ENCODE data around the gene GGT1.
"Not testable (repeated sequence)": the region's sequence is repeated elsewhere in the genome, so short reads cannot be mapped to it uniquely, and the experiment has no call there.

The GGT1 gene

DNA sequence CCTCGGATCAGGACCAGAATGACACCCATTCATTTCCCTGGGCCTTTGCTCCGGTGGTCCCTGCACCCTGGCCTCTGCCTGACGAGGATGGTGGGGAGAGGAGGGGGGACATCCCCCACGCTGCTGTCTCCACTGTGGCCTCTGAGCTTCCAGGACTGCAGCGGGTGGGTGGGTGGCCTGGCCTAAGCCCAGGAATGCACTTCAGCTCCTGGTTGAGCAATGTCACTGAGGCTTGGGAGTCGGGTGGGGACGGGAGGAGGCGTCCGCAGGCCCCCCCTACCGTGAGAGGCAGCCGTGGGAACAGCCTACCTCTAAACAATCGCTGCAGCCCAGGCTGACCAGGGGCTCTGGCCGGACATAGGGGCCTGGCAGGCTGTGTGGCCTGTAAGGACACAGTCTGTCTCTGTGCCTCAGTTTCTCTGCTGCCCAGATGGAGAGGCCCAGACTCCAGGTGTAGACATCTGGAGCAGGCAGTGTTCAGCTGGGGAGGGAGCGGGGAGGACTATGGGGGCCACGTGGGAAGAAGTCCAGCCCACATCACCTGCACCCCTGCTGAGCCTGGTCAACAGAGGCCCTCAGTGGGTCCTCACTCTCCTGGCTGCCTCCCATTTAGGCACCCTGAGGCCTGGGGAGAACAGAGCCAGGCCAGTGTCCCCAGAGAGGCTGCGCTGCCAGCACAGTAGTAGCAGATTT lies 28.6 kb downstream of the GGT1 start:
- not testable (repeated sequence) for H3K9ac ChIP-seq (ENCODE audit: low read depth, low read length)

DNA sequence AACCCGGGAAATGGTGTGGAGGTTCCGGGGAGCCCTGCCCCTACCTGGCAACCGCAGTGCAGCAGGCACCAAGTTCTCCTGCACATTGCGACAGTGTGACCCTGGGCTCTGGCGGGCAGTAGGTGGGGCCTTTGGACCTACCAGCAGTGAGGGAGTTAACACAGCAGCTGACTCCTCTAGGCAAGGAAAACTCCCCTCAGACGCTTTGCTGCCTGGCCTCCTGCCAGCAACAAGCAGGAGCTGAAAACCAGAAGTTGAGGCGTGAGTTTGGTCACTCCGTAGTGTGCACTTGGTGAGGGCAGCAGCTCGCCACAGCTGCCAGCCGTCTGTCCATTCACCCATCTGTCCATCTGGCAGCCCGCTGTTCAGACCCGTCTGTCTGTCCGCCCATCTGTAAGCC lies 29.6 kb downstream of the GGT1 start:
- H3K4me1 ChIP-seq (ENCODE audit: insufficient read depth, low read length), result peaks cover 13% of the 10 kb centered on the region; the same call in 1 of the 2 replicates
- H3K9me3 ChIP-seq (ENCODE audit: control insufficient read depth, insufficient read depth, low read length); H3K9ac ChIP-seq (ENCODE audit: low read depth, low read length); H3K36me3 ChIP-seq (ENCODE audit: insufficient read depth, low read length): not testable (repeated sequence)

More for the DNA sequence above, 28.6 kb downstream of the GGT1 start:
- not testable (repeated sequence) for H3K36me3 ChIP-seq (ENCODE audit: insufficient read depth, low read length); H3K9me3 ChIP-seq (ENCODE audit: control insufficient read depth, insufficient read depth, low read length)
- peaks cover 13% of the 10 kb centered on the region; the same call in 1 of the 2 replicates for H3K4me1 ChIP-seq (ENCODE audit: insufficient read depth, low read length)

DNA sequence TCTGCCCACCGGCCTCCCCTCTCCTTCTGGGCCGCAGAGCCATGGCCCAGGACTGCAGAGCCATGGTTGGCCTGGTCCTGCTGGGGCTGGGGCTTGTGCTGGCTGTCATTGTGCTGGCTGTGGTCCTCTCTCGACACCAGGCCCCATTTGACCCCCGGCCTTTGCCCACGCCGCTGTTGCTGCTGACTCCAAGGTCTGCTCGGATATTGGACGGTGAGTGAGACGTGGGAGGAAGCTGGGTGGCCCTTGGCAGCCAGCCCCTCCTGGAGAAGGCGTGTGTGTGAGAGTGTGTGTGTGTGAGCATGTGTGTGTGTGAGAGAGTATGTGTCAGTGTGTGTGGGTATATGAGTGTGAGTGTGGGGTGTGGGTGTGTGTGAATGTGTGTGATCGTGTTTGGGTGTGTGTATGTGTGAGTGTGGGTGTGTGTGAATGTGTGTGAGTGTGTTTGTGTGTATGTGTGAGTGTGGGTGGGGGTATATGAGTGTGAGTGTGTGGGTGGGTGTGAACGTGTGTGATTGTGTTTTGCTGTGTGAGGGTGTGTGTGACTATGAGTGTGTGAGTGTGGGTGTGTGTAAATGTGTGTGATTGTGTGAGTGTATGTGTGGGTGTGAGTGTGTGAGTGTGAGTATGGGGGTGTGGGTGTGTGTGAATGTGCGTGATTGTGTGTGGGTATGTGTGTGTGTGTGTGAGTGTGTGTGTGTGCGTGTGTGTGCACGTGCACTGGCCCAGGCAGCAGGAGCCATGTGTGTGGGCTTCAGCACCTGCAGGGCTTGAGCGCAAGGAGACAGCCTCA lies 30.4 kb downstream of the GGT1 start:
- not testable (repeated sequence) for H3K9ac ChIP-seq (ENCODE audit: low read depth, low read length); H3K9me3 ChIP-seq (ENCODE audit: control insufficient read depth, insufficient read depth, low read length); H3K36me3 ChIP-seq (ENCODE audit: insufficient read depth, low read length)
- peaks cover 13% of the 10 kb centered on the region; the same call in 1 of the 2 replicates for H3K4me1 ChIP-seq (ENCODE audit: insufficient read depth, low read length)

DNA sequence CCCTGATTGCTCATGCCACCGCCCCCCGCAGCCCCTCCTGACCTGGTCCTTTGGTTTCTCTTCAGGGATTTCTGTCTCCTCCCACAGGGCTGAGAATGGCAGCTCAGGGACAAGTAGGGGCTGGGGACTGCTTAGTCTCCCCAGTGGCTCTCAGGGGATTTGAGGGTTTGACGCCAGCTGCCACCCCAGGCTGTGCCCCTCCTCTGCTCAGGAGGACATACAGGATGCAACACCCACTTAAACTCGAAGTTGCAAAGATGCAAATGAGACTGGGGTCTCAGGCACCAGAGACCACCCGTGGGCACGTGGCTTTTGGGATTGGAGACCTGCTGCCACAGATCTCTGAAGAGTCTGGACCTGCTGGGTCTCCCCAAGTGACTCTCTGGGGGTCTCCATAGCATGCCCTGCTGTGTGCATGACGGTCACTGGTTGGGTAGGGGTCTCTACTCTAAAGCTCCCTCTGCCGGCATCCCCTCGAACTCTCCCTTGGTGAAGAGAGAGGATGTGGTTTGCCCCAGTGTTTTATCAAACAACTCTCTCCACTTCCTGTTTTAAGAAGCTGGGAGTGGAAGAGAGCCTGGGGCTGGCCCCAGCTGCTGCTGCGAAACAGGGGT lies 31.9 kb downstream of the GGT1 start:
- not testable (repeated sequence) for H3K9ac ChIP-seq (ENCODE audit: low read depth, low read length); H3K9me3 ChIP-seq (ENCODE audit: control insufficient read depth, insufficient read depth, low read length); H3K36me3 ChIP-seq (ENCODE audit: insufficient read depth, low read length)
- H3K4me1 ChIP-seq (ENCODE audit: insufficient read depth, low read length), result peaks cover 13% of the 10 kb centered on the region; the same call in 1 of the 2 replicates

DNA sequence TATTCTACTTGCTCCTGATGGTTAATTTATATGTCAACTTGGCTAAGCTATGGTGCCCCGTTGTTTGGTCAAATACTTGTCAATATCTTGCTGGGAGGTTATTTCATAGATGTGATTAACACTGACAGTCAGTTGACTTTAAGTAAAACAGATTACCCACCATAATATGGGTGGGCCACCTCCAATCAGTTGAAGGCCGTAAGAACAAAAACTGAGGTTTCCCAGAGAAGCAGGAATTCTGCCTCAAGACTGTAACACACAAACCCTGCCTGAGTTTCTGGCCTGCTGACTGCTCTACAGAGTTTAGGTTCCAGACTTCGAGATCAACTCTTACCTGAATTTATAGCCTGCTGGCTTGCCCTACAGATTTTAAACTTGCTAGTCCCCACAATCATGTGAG lies 33.5 kb downstream of the GGT1 start:
- not testable (repeated sequence) for H3K36me3 ChIP-seq (ENCODE audit: insufficient read depth, low read length); H3K9ac ChIP-seq (ENCODE audit: low read depth, low read length); H3K4me1 ChIP-seq (ENCODE audit: insufficient read depth, low read length); H3K9me3 ChIP-seq (ENCODE audit: control insufficient read depth, insufficient read depth, low read length)

DNA sequence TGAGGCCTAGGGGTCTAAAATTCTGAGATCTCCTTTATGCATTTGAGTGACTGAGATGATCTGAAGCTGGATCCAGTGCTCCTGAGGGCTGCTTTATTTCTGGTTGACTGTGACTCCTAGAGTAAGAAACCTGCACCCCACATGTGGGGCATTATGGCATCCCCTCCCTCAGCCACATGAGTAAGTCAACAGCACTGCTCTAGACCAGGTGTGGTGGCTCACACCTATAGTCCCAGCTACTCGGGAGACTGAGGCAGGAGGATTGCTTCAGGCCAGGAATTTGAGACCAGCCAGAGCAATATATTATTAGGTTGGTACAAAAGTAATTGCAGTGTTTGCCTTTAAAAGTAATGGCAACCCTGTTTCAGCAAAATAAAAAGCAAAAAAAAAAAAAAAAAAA lies 39.3 kb downstream of the GGT1 start:
- not testable (repeated sequence) for H3K9me3 ChIP-seq (ENCODE audit: control insufficient read depth, insufficient read depth, low read length); H3K4me1 ChIP-seq (ENCODE audit: insufficient read depth, low read length); H3K9ac ChIP-seq (ENCODE audit: low read depth, low read length); H3K36me3 ChIP-seq (ENCODE audit: insufficient read depth, low read length)

DNA sequence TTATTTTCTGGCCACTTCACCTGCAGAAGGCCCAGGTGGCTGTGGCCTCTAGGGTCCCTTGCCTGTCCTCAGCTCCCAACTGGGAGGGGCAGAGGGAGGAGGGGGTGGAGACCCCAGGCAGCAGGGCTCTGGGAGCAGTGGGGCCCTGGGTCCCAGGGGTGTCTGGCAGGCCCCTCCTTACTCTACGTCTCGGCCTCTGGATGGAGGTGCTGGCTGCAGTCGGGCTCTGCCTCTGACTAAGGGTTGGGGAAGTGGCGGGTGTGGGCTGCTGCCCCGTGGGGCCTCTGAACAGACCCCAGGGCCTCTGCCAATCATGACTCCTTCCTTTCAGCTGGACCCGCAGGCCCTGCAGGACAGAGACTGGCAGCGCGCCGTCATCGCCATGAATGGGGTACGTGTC lies 41.4 kb downstream of the GGT1 start:
- not testable (repeated sequence) for H3K9ac ChIP-seq (ENCODE audit: low read depth, low read length); H3K9me3 ChIP-seq (ENCODE audit: control insufficient read depth, insufficient read depth, low read length); H3K4me1 ChIP-seq (ENCODE audit: insufficient read depth, low read length); H3K36me3 ChIP-seq (ENCODE audit: insufficient read depth, low read length)

DNA sequence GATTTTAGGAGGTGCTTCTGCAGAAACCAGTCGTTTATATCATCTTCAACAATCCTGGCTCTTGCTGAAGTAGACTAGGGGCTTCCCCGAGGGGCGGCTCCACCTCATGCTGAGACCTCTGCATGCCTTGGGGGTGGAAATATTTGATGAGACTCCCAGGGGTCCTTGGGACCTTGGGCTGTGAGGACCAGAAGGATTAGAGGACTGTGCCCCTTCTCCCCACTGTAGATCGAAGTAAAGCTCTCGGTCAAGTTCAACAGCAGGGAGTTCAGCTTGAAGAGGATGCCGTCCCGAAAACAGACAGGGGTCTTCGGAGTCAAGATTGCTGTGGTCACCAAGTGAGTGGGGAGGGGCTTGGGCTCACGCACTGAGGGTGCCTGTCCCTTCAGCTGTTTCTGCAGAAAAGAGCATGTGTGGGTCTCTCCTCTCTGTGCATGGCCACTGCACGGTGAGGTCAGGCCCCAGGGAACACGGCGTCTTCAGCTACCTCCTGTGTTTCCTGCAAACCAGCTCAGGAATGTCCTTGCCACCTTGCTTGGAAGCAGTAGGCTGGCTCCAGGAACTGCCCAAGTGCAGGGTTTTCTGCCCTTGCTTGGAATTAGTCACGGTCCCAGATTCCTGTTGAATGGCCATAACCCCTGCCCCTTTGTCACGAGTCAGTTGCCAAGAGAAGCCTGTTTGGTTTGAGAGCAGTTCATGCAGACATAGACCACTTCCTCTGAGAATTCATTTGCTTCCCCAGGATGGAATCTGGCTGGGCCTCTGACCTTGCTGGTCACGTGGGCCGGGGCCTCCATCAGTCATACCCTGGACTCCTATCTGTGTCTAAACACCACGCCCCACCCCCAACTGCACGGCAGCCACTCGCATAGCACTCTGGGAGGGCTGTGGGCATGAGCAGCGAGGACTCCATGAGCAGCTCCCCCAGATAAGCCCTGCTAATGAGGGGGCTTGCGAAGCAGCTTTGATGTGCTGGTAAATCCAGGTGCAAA lies 42.7 kb downstream of the GGT1 start:
- not testable (repeated sequence) for H3K4me1 ChIP-seq (ENCODE audit: insufficient read depth, low read length)

DNA sequence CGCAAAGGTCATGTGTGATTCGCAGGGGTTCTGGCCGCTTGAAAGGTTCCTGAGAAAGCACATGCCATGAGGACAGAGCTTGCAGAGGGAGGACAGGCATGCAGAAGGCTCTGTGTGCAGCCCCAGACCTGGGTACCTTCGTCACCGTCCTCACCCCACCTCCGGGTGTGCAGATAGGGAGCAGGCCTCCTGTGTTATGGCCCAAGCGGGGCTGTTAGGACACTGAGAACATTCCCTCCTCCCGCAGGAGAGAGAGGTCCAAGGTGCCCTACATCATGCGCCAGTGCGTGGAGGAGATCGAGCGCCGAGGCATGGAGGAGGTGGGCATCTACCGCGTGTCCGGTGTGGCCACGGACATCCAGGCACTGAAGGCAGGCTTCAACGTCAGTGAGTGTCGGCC lies 43.8 kb downstream of the GGT1 start:
- H3K36me3 ChIP-seq (ENCODE audit: insufficient read depth, low read length); H3K9me3 ChIP-seq (ENCODE audit: control insufficient read depth, insufficient read depth, low read length); H3K4me1 ChIP-seq (ENCODE audit: insufficient read depth, low read length): not testable (repeated sequence)

More for the DNA sequence above, 42.7 kb downstream of the GGT1 start:
- not testable (repeated sequence) for H3K36me3 ChIP-seq (ENCODE audit: insufficient read depth, low read length); H3K9me3 ChIP-seq (ENCODE audit: control insufficient read depth, insufficient read depth, low read length); H3K9ac ChIP-seq (ENCODE audit: low read depth, low read length)

DNA sequence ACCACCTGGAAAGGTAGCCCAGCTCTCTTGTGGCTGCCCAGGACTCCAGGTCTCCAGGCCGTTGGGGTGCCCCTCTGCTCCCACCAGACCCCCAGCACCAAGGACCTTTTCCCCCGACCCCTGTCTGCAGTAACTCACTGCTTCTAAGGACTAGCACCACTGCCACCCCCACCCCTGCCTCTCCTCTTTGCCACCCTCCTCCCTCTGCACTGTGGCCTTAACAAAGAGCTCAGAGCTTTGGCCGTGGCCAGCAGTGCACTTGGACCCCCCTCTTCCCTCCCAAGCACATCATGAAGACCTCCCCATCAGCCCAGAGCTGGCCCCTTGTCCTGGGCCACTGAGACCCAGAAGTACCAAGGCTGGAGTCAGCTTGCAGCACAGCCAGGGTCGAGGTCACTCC lies 46.4 kb downstream of the GGT1 start:
- H3K36me3 ChIP-seq (ENCODE audit: insufficient read depth, low read length), result not testable (repeated sequence)

More for the DNA sequence above, 43.8 kb downstream of the GGT1 start:
- not testable (repeated sequence) for H3K9ac ChIP-seq (ENCODE audit: low read depth, low read length)

DNA sequence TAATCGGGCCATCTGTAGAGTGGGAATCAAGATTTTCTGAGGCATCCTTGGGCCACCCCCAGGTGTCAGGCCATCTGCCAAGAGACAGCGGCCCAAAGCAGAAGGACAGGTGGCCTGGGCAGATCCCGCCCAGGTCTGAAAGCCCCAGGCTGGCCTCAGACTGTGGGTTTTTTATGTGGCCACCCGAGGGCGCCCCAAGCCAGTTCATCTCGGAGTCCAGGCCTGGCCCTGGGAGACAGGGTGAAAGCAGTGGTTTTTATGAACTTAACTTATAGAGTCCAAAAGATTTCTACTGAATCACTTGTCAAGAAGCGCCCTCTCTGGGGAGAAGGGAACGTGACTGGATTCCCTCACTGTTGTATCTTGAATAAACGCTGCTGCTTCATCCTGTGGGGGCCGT lies 47.9 kb downstream of the GGT1 start:
- H3K36me3 ChIP-seq (ENCODE audit: insufficient read depth, low read length); H3K9me3 ChIP-seq (ENCODE audit: control insufficient read depth, insufficient read depth, low read length); H3K9ac ChIP-seq (ENCODE audit: low read depth, low read length); H3K4me1 ChIP-seq (ENCODE audit: insufficient read depth, low read length): not testable (repeated sequence)

More for the DNA sequence above, 46.4 kb downstream of the GGT1 start:
- H3K4me1 ChIP-seq (ENCODE audit: insufficient read depth, low read length); H3K9ac ChIP-seq (ENCODE audit: low read depth, low read length); H3K9me3 ChIP-seq (ENCODE audit: control insufficient read depth, insufficient read depth, low read length): not testable (repeated sequence)

DNA sequence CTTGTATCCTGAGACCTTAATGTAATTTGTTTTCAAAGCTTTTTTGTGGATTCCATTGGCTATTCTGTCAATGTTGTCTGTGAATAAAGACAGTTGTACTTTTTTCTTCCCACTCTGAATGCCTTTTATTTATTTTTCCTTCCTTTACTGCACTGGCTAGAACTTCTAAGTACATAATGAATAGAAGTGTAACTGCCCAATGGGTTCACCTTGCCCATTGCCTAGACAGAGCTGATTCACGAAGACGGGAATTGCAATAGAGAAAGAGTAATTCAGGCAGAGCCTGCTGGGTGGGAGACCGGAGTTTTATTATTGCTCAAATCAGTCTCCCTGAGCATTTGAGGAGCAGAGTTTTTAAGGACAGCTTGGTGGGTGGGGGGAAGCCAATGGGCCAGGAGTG lies 62.4 kb downstream of the GGT1 start:
- not testable (repeated sequence) for H3K4me1 ChIP-seq (ENCODE audit: insufficient read depth, low read length); H3K9ac ChIP-seq (ENCODE audit: low read depth, low read length); H3K9me3 ChIP-seq (ENCODE audit: control insufficient read depth, insufficient read depth, low read length); H3K36me3 ChIP-seq (ENCODE audit: insufficient read depth, low read length)

DNA sequence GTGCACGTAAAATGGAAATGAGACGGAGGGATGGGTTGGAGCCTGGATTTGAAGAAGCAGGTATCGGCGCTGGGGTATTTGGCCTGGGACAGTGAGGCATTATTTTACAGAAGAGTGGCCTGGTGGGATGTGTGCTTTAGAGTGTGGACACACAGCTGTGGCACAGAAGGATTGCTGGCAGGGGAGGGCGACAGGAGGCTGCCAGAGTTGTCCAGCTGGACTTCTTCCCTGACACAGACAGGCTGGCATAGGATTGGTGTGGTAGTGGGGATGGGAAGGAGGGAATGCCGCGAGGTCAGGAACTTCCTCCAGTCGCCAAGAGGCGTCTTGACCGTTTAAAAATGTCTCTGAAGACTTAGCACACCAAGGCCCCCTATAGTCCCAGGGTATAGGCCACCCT lies 64.9 kb downstream of the GGT1 start:
- not testable (repeated sequence) for H3K9me3 ChIP-seq (ENCODE audit: control insufficient read depth, insufficient read depth, low read length); H3K36me3 ChIP-seq (ENCODE audit: insufficient read depth, low read length); H3K9ac ChIP-seq (ENCODE audit: low read depth, low read length); H3K4me1 ChIP-seq (ENCODE audit: insufficient read depth, low read length)

DNA sequence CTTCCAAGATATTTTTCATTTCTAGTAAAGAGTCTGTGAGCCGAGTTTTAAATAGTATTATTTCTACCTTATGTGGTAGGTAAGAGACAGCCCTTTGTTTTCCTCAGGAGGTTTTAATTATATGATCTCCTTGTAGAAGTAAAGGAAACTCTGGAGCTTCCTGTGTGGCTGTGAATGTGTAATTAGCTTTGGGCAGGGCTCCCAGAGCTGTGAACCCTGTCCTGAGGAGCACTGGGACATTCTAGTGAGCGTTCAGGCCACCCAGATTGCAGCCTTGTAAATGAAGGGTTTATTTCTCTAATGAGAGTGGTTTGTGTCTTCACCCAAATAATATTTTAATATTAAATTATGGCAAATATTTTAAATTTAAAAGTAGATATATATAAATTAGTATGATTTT lies 69.5 kb downstream of the GGT1 start:
- not testable (repeated sequence) for H3K4me1 ChIP-seq (ENCODE audit: insufficient read depth, low read length); H3K9ac ChIP-seq (ENCODE audit: low read depth, low read length); H3K9me3 ChIP-seq (ENCODE audit: control insufficient read depth, insufficient read depth, low read length); H3K36me3 ChIP-seq (ENCODE audit: insufficient read depth, low read length)

Measured in ES-I3 (cell line).